Ovary (tissue), 9 donors: ENCODE measurements around the gene SRRM3. TPM values are rescaled to one million over a fixed set of nuclear protein-coding genes. Genes with fewer than 3 reads are reported as not detected.
"Not testable (repeated sequence)": the region's sequence is repeated elsewhere in the genome, so short reads cannot be mapped to it uniquely, and the experiment has no call there.

ENCODE experiments used
- DNase-seq, 5 donors: peaks; one replicate each; pipeline ENCODE4 v3.0.0-alpha.2; 2019 to 2020
- H3K27ac ChIP-seq, 2 donors: fragments of 200-600 bp; one replicate each; pipeline versions ENCODE4 v1.5.1 to v1.8.0; 2019 to 2022
- H3K27me3 ChIP-seq: fragments of 200-600 bp; one replicate; pipeline ENCODE4 v1.8.0; 2022
- H3K36me3 ChIP-seq: fragments of 200-600 bp; sonication (generic); one replicate; pipeline ENCODE4 v1.5.1; 2019
- H3K4me1 ChIP-seq: one replicate; pipeline ENCODE4 v1.8.1; 2013; ENCODE audit warnings: mild to moderate bottlenecking, moderate library complexity; ENCODE audit not compliant: insufficient read depth
- H3K4me3 ChIP-seq: fragments of 200-600 bp; sonication (generic); one replicate; pipeline ENCODE4 v1.5.1; 2017
- H3K9me3 ChIP-seq, 2 donors: fragments of 200-600 bp in 1 of 2; sonication (generic) in 1 of 2; one replicate each; pipeline versions ENCODE4 v1.5.1 to v1.8.1; 2013 to 2019; ENCODE audit warnings: mild to moderate bottlenecking in 1 of 2, moderate library complexity in 1 of 2
- CTCF ChIP-seq, 3 donors: fragments of 450-650 bp in 2 of 3; fragments of 200-600 bp in 1 of 3; IDR thresholded peaks; one replicate each; pipeline versions ENCODE4 v1.5.1 to v1.8.0; 2016 to 2022; ENCODE audit warnings: antibody characterized with exemption in 3 of 3, mild to moderate bottlenecking in 1 of 3
- EP300 ChIP-seq: sonication (generic); formaldehyde crosslinking; IDR thresholded peaks from one replicate; pipeline ENCODE4 v1.6.1; 2017; ENCODE audit warnings: antibody characterized with exemption
- POLR2A ChIP-seq: fragments of 450-650 bp; IDR thresholded peaks from one replicate; pipeline ENCODE4 v1.6.1; 2017; ENCODE audit warnings: antibody characterized with exemption, mild to moderate bottlenecking, moderate library complexity
- WGBS, 3 donors: extraction: QIAGEN DNeasy Blood & Tissue Kit in 1 of 3; methylation state at CpG; one replicate each; pipeline versions ENCODE4 v1.1.5 to v1.1.7; 2013 to 2017; 5-methylcytosine and 5-hydroxymethylcytosine counted together
- intact Hi-C, 4 donors: fragments of 100-400 bp; cut with DNase I; formaldehyde crosslinking; loops; one replicate each; pipeline versions ENCODE4 v1.11.0 to v1.15.1; 2022 to 2023
- polyA plus RNA-seq, 2 donors: library from polyadenylated mRNA; stranded (reverse); fragments of 200-250 nt in 1 of 2; fragments of 350-450 nt in 1 of 2; fragmentation: Illumina TruSeq in 1 of 2; extraction: RNeasy Lipid Tissue Mini Kit (QIAGEN cat#74804) in 1 of 2; gene quantifications; one replicate each; pipeline ENCODE4 v1.2.3, GENCODE V29; 2013 to 2014
- total RNA-seq, 7 donors: library from RNA; depleted of rRNA in 2 of 7; stranded (reverse); fragments of >200 nt in 2 of 7; fragmentation: NEBNext Ultra II Directional in 3 of 7; extraction: Animal tissue kit (Norgen Biotek cat#: 25700) in 3 of 7; gene quantifications; one replicate each; pipeline versions ENCODE4 v1.1.0 to v1.2.4, GENCODE V29; 2016 to 2023
- donor health status: DM: no; HTN: no; CAD: no; lungs with moderate emphysema.
- donor health status: DM: no; HTN: no; CAD: no.
- donor health status: Bipolar disorder and iron deficiency.
- donor health status: DM: yes; HTN: yes; CAD: no.
- donor health status: DM: no; HTN: no; CAD: no.
- donor health status: DM: yes; HTN: yes; CAD: no.

Gene SRRM3
- total and polyA plus RNA-seq, 9 donors, result 2.0 to 13.4 (median 4.8) TPM

- DNase-seq, result no peak
- TF ChIP-seq CTCF (IDR thresholded peaks at IDR 0.05) (no peak), POLR2A (no peak), EP300 (no peak)
- WGBS, 3 donors, result 81 to 89% (median 83%) methylated on average over 18 to 29 of the region's 29 CpGs
- intact Hi-C loops, result loop anchor here in 1 of 4 donors (10.0 kb wide), 1 partner anchor 101 kb away; no protein-coding TSS in a partner anchor
- H3K4me3 ChIP-seq, result no peak overlapping the region
- no peaks in the 10 kb centered on the region for H3K9me3 ChIP-seq
- peaks cover 2% of the 10 kb centered on the region for H3K4me1 ChIP-seq
- no peaks in the 10 kb centered on the region for H3K27me3 ChIP-seq
- no peak overlapping the region for H3K27ac ChIP-seq
- H3K36me3 ChIP-seq, result no peaks in the 10 kb centered on the region
Observed at GRCh38 chr7:76285604-76286374, 84.1 kb downstream of the SRRM3 start.

DNA sequence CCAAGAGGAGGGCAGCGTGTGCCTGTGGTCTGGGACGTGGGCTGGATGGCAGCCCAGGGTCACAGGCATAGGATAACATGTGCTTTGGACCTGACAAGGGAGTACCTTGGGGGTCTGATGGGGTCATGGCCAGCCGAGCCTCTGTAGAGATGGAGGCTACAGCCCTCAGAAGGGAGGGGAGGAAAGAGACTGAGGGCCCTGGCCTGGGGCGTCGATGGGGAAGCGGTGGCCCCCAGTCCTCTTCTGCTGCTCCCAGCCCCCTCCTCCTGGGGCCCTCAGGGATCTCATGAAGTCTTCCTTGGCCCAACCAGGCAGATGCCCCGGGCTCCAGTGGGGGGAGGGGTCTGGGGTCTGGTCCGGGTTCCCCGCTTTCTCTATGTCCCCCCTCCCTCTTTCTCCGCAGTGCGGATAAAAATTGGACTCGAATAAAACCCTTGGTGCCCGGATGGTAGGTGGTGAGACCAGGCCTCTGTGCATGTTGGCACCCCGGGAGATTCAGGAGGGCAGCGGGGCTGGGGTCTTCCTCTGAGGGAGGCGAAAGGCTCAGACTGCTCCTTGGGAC lies 85.2 kb downstream of the SRRM3 start:
- TF ChIP-seq POLR2A (no peak), CTCF (IDR thresholded peaks at IDR 0.05) (no peak), EP300 (no peak)
- no peak for DNase-seq
- WGBS, 3 donors, result 79 to 82% (median 81%) methylated on average over 16 of the region's 16 CpGs
- Histone ChIP-seq H3K4me1 (peaks cover 4% of the 10 kb centered on the region), H3K27me3 (no peaks in the 10 kb centered on the region), H3K9me3 (no peaks in the 10 kb centered on the region), H3K4me3 (no peak overlapping the region), H3K36me3 (no peaks in the 10 kb centered on the region), H3K27ac (no peak overlapping the region)
- intact Hi-C loops, result loop anchor here in 1 of 4 donors (10.0 kb wide), 1 partner anchor 102 kb away; no protein-coding TSS in a partner anchor

GRCh38 chr7:76290847-76291350 lies 89.2 kb downstream of the SRRM3 start:
- H3K4me1 ChIP-seq, H3K36me3 ChIP-seq, H3K27me3 ChIP-seq, DNase-seq, H3K9me3 ChIP-seq, H3K4me3 ChIP-seq: not testable (repeated sequence)
- intact Hi-C loops, result loop anchor here in 2 of 4 donors (1.0 to 10.0 kb wide), 4 partner anchors 23 to 1394 kb away; no protein-coding TSS in a partner anchor
- 79 to 88% (median 87%) methylated on average over 6 of the region's 6 CpGs for WGBS, 3 donors
- peak overlapping the region; percentile 87 to 99 for H3K27ac ChIP-seq

- intact Hi-C loops, result loop anchor here in 2 of 4 donors (1.0 to 10.0 kb wide), 4 partner anchors 23 to 1393 kb away; no protein-coding TSS in a partner anchor
- Histone ChIP-seq H3K27ac (peak overlapping the region; percentile 87 to 99), H3K36me3 (no peaks in the 10 kb centered on the region), H3K4me1 (peaks cover 8% of the 10 kb centered on the region), H3K27me3 (no peaks in the 10 kb centered on the region), H3K4me3 (peak overlapping the region; percentile 25), H3K9me3 (no peaks in the 10 kb centered on the region)
- 11 to 15% (median 14%) methylated on average over 28 to 30 of the region's 30 CpGs for WGBS, 3 donors
- DNase-seq, result peak; percentile 89 to 95 (median 93)
- TF ChIP-seq CTCF (IDR thresholded peaks at IDR 0.05) (peak; percentile 98 to 99 (median 98)), POLR2A (peak; percentile 23), EP300 (no peak)
Observed at GRCh38 chr7:76291351-76292212, 89.9 kb downstream of the SRRM3 start.
